Esophagus muscularis mucosa (tissue), 4 donors: ENCODE data around the gene HOXC11.

Source experiments
- EP300 ChIP-seq: sonication (generic); formaldehyde crosslinking; IDR thresholded peaks from one replicate; pipeline ENCODE4 v1.6.1; 2017; ENCODE audit warnings: antibody characterized with exemption
- POLR2A ChIP-seq: fragments of 450-650 bp; IDR thresholded peaks from one replicate; pipeline ENCODE4 v1.6.1; 2017; ENCODE audit warnings: antibody characterized with exemption, moderate library complexity, mild to moderate bottlenecking, low read depth
- POLR2AphosphoS5 ChIP-seq, 2 donors: sonication (generic); formaldehyde crosslinking; IDR thresholded peaks; one replicate each; pipeline ENCODE4 v1.6.1; 2017; ENCODE audit warnings: antibody characterized with exemption in 2 of 2
- TF ChIP-seq, protein P1 (sequence below), 3 experiments: fragments of 200-600 bp in 2 of 3; fragments of 450-650 bp in 1 of 3; sonication (generic) in 2 of 3; IDR thresholded peaks; one replicate each; pipeline ENCODE4 v1.5.1; 2017 to 2019; ENCODE audit warnings: antibody characterized with exemption in 3 of 3, mild to moderate bottlenecking in 2 of 3, moderate library complexity in 1 of 3

- TF ChIP-seq, protein P1, sequence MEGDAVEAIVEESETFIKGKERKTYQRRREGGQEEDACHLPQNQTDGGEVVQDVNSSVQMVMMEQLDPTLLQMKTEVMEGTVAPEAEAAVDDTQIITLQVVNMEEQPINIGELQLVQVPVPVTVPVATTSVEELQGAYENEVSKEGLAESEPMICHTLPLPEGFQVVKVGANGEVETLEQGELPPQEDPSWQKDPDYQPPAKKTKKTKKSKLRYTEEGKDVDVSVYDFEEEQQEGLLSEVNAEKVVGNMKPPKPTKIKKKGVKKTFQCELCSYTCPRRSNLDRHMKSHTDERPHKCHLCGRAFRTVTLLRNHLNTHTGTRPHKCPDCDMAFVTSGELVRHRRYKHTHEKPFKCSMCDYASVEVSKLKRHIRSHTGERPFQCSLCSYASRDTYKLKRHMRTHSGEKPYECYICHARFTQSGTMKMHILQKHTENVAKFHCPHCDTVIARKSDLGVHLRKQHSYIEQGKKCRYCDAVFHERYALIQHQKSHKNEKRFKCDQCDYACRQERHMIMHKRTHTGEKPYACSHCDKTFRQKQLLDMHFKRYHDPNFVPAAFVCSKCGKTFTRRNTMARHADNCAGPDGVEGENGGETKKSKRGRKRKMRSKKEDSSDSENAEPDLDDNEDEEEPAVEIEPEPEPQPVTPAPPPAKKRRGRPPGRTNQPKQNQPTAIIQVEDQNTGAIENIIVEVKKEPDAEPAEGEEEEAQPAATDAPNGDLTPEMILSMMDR (IDR thresholded peaks at IDR 0.05), result no peak
- TF ChIP-seq EP300 (no peak), POLR2A (no peak), POLR2AphosphoS5 (IDR thresholded peaks at IDR 0.05) (no peak)
Measured at GRCh38 chr12:53948650-53949593, 24.0 kb upstream of the HOXC11 start.
